ENCODE measurements around the gene LATS1. TPM values are rescaled to one million over a fixed set of nuclear protein-coding genes. Genes with fewer than 3 reads are reported as not detected.
"Not testable (repeated sequence)": the region's sequence is repeated elsewhere in the genome, so short reads cannot be mapped to it uniquely, and the experiment has no call there.

The LATS1 gene
- polyA plus RNA-seq, 1 of the 3 experiments (the other 2 are of a cell fraction) = 6.9 TPM

- H3K4me2 ChIP-seq = no peak overlapping the region
- H3K79me2 ChIP-seq (ENCODE audit: insufficient read depth) = peaks cover 15% of the 10 kb centered on the region; the same call in 1 of the 2 replicates
- ChIA-PET CTCF (interaction anchor here (0.5 to 0.6 kb wide), 2 partner anchors 13 to 185 kb away, joined by 3 read pairs; no protein-coding TSS in a partner anchor), POLR2A (no interaction called here)
- no peaks in the 10 kb centered on the region for H3K27me3 ChIP-seq (ENCODE audit: insufficient read depth)
- no peak overlapping the region for H3K27ac ChIP-seq (ENCODE audit: low read depth in 2 of 2, low read length in 1 of 2)
- H3K9me2 ChIP-seq = no peaks in the 10 kb centered on the region
- no peaks in the 10 kb centered on the region for H4K20me1 ChIP-seq (ENCODE audit: insufficient read depth)
- no peaks in the 10 kb centered on the region for H3K4me1 ChIP-seq (ENCODE audit: control insufficient read depth in 1 of 2, insufficient read depth in 2 of 2, low read depth in 1 of 2, low read length in 1 of 2)
- no peak overlapping the region for H3K9ac ChIP-seq
- 62% methylated on average over 1 of the region's 1 CpG for WGBS (ENCODE audit: low lambda C conversion rate)
- no peak for TF ChIP-seq FOSL2 (IDR thresholded peaks at IDR 0.05; ENCODE audit: borderline replicate concordance, low read depth)
- TF ChIP-seq POLR2AphosphoS5 (IDR thresholded peaks at IDR 0.05; ENCODE audit: low read depth, low read length) = no peak
- TF ChIP-seq TAF1 (IDR thresholded peaks at IDR 0.05; ENCODE audit: borderline replicate concordance, low read depth, low read length) = no peak
- TF ChIP-seq RCOR1 (IDR thresholded peaks at IDR 0.05; ENCODE audit: low read length) = no peak
- TF ChIP-seq GABPA (IDR thresholded peaks at IDR 0.05; ENCODE audit: low read depth) = no peak
- TF ChIP-seq CHD2 (IDR thresholded peaks at IDR 0.05; ENCODE audit: low read length, partially characterized antibody) = no peak
- TF ChIP-seq YY1 (IDR thresholded peaks at IDR 0.05; ENCODE audit: low read depth) = no peak
- TF ChIP-seq IRF3 (IDR thresholded peaks at IDR 0.05; ENCODE audit: low read depth, low read length) = no peak
- TF ChIP-seq EZH2phosphoT487 (IDR thresholded peaks at IDR 0.05; ENCODE audit: borderline replicate concordance, low read depth) = no peak
- no peak for TF ChIP-seq MXI1 (IDR thresholded peaks at IDR 0.05; ENCODE audit: low read depth, low read length)
- H2AFZ ChIP-seq (ENCODE audit: low read depth) = no peak overlapping the region
- peaks cover 3% of the 10 kb centered on the region for H3F3A ChIP-seq (replicated peaks; ENCODE audit: insufficient read depth)
- peaks cover 35 to 46% of the 10 kb centered on the region in 2 experiments for H3K36me3 ChIP-seq (replicated peaks in 1 of 2; ENCODE audit: control insufficient read depth in 1 of 2, insufficient read depth in 2 of 2, low read length in 1 of 2)
- H3K9me3 ChIP-seq = no peaks in the 10 kb centered on the region
- DNase-seq = no peak
- no peak overlapping the region for H3K4me3 ChIP-seq (ENCODE audit: low read depth in 2 of 2, low read length in 1 of 2)
These were observed 37.4 kb downstream of the LATS1 start for GRCh38 chr6:149680503-149680902.

GRCh38 chr6:149672265-149672664, 45.6 kb downstream of the LATS1 start:
- H3K4me2 ChIP-seq; H3K9ac ChIP-seq; CTCF ChIA-PET; H3K9me2 ChIP-seq; H3K9me3 ChIP-seq; H3K27me3 ChIP-seq (ENCODE audit: insufficient read depth); H3F3A ChIP-seq (replicated peaks; ENCODE audit: insufficient read depth); H4K20me1 ChIP-seq (ENCODE audit: insufficient read depth); POLR2A ChIA-PET; H3K4me3 ChIP-seq (ENCODE audit: low read depth in 2 of 2, low read length in 1 of 2); H3K27ac ChIP-seq (ENCODE audit: low read depth in 2 of 2, low read length in 1 of 2); DNase-seq; H3K79me2 ChIP-seq (ENCODE audit: insufficient read depth); H2AFZ ChIP-seq (ENCODE audit: low read depth); H3K4me1 ChIP-seq (ENCODE audit: control insufficient read depth in 1 of 2, insufficient read depth in 2 of 2, low read depth in 1 of 2, low read length in 1 of 2): not testable (repeated sequence)
- H3K36me3 ChIP-seq (replicated peaks in 1 of 2; ENCODE audit: control insufficient read depth in 1 of 2, insufficient read depth in 2 of 2, low read length in 1 of 2) = peaks cover 23 to 42% of the 10 kb centered on the region in 2 experiments

GRCh38 chr6:149660028-149660427, 57.9 kb downstream of the LATS1 start:
- H3K9me2 ChIP-seq = no peaks in the 10 kb centered on the region
- POLR2A ChIA-PET = no interaction called here
- no peak overlapping the region for H3K9ac ChIP-seq
- DNase-seq = no peak
- H3K27ac ChIP-seq (ENCODE audit: low read depth in 2 of 2, low read length in 1 of 2) = no peak overlapping the region
- H3K36me3 ChIP-seq (replicated peaks in 1 of 2; ENCODE audit: control insufficient read depth in 1 of 2, insufficient read depth in 2 of 2, low read length in 1 of 2) = peaks cover 41 to 46% of the 10 kb centered on the region in 2 experiments
- 97% methylated on average over 4 of the region's 4 CpGs for WGBS (ENCODE audit: low lambda C conversion rate)
- peaks cover 9% of the 10 kb centered on the region for H3F3A ChIP-seq (replicated peaks; ENCODE audit: insufficient read depth)
- no peaks in the 10 kb centered on the region for H3K9me3 ChIP-seq
- H2AFZ ChIP-seq (ENCODE audit: low read depth) = no peak overlapping the region
- no peak overlapping the region for H3K4me3 ChIP-seq (ENCODE audit: low read depth in 2 of 2, low read length in 1 of 2)
- H3K4me2 ChIP-seq = no peak overlapping the region
- H3K27me3 ChIP-seq (ENCODE audit: insufficient read depth) = no peaks in the 10 kb centered on the region
- H3K79me2 ChIP-seq (ENCODE audit: insufficient read depth) = no peaks in the 10 kb centered on the region
- H3K4me1 ChIP-seq (ENCODE audit: control insufficient read depth in 1 of 2, insufficient read depth in 2 of 2, low read depth in 1 of 2, low read length in 1 of 2) = no peaks in the 10 kb centered on the region
- CTCF ChIA-PET = interaction anchor here (1.2 kb wide), 1 partner anchor 11 kb away, joined by 3 read pairs; no protein-coding TSS in a partner anchor
- no peaks in the 10 kb centered on the region for H4K20me1 ChIP-seq (ENCODE audit: insufficient read depth)
- no peak for TF ChIP-seq RXRA (IDR thresholded peaks at IDR 0.05; ENCODE audit: borderline replicate concordance, low read depth)
- no peak for TF ChIP-seq PBX3 (IDR thresholded peaks at IDR 0.05)
- TF ChIP-seq, protein P1, sequence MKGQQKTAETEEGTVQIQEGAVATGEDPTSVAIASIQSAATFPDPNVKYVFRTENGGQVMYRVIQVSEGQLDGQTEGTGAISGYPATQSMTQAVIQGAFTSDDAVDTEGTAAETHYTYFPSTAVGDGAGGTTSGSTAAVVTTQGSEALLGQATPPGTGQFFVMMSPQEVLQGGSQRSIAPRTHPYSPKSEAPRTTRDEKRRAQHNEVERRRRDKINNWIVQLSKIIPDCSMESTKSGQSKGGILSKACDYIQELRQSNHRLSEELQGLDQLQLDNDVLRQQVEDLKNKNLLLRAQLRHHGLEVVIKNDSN (IDR thresholded peaks at IDR 0.05; ENCODE audit: borderline replicate concordance, low read depth) = no peak
- no peak for TF ChIP-seq FOXJ3 (CRISPR knock-in tag; IDR thresholded peaks at IDR 0.05)
- no peak for TF ChIP-seq RAD21 (IDR thresholded peaks at IDR 0.05; ENCODE audit: low read length)
- TF ChIP-seq RCOR1 (IDR thresholded peaks at IDR 0.05; ENCODE audit: low read length) = no peak
- TF ChIP-seq ZBTB33 (IDR thresholded peaks at IDR 0.05; ENCODE audit: borderline replicate concordance, low read depth) = no peak
- no peak for TF ChIP-seq MXI1 (IDR thresholded peaks at IDR 0.05; ENCODE audit: low read depth, low read length)
- no peak for TF ChIP-seq SMC3 (IDR thresholded peaks at IDR 0.05; ENCODE audit: low read depth, low read length)
- TF ChIP-seq TAF1 (IDR thresholded peaks at IDR 0.05; ENCODE audit: borderline replicate concordance, low read depth, low read length) = no peak

All from SK-N-SH (cell line).